WERI-Rb-1 (cell line): ENCODE results near the gene OR2M4.

Experiments
- DNase-seq: peaks from one replicate; pipeline ENCODE4 v3.0.0-alpha.2; 2020
- H3K27ac ChIP-seq: fragments of 250-450 bp; sonication (Bioruptor Pico); 2 replicates; pipeline ENCODE4 v1.5.1; 2020; ENCODE audit warnings: mild to moderate bottlenecking, moderate library complexity
- H3K27me3 ChIP-seq: fragments of 250-450 bp; sonication (Bioruptor Pico); 2 replicates; pipeline ENCODE4 v1.5.1; 2021; ENCODE audit warnings: mild to moderate bottlenecking, low read depth, moderate library complexity; ENCODE audit not compliant: insufficient read depth, severe bottlenecking
- H3K36me3 ChIP-seq: fragments of 250-450 bp; sonication (Bioruptor Pico); 2 replicates; pipeline ENCODE4 v1.5.1; 2020; ENCODE audit warnings: mild to moderate bottlenecking, moderate library complexity
- H3K4me3 ChIP-seq: 2 replicates; pipeline ENCODE4 v1.5.1; 2011; ENCODE audit warnings: low read depth, mild to moderate bottlenecking, control low read depth, low read length
- H3K9me3 ChIP-seq: fragments of 250-450 bp; sonication (Bioruptor Pico); 2 replicates; pipeline ENCODE4 v1.5.1; 2021; ENCODE audit warnings: mild to moderate bottlenecking, moderate library complexity; ENCODE audit not compliant: severe bottlenecking
- TF ChIP-seq, protein P1 (sequence below): IDR thresholded peaks from 2 replicates; pipeline ENCODE4 v1.5.1; 2011; ENCODE audit warnings: low read depth, mild to moderate bottlenecking, control low read depth, inconsistent platforms, low read length

Gene OR2M4, protein sequence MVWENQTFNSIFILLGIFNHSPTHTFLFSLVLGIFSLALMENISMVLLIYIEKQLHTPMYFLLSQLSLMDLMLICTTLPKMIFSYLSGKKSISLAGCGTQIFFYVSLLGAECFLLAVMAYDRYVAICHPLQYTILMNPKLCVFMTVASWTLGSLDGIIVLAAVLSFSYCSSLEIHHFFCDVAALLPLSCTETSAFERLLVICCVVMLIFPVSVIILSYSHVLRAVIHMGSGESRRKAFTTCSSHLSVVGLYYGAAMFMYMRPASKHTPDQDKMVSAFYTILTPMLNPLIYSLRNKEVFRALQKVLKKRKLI

DNA sequence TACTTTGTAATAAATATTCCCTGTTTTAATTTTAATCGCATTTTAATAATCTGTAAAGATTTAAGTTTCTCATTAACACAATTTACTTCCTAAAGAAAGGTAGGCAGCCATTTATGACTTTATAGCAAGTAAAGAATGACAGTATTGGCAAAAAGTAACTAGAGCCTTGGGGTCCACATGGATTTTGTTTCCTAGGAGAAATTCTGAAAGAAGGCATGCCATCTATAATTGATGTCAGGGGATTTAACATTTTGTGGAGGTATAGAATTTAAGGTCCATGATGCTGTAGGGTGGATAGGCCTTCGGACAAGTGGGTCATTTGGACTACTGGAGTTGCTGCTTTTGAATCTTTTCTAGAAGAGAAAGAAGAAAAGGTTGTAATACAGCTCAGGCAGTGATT is at the start of gene OR2M4:
Gene OR2M4, plus strand, starts transcription at position 301 of the 400 bp plus-strand sequence. CDS start 7,512 bp downstream, outside the sequence.
- H3K27ac ChIP-seq: no peak within 1 kb of the TSS
- H3K4me3 ChIP-seq: no peak within 1 kb of the TSS
- H3K27me3 ChIP-seq: peaks cover 68% of the 10 kb centered on the region
- TF ChIP-seq, protein P1, sequence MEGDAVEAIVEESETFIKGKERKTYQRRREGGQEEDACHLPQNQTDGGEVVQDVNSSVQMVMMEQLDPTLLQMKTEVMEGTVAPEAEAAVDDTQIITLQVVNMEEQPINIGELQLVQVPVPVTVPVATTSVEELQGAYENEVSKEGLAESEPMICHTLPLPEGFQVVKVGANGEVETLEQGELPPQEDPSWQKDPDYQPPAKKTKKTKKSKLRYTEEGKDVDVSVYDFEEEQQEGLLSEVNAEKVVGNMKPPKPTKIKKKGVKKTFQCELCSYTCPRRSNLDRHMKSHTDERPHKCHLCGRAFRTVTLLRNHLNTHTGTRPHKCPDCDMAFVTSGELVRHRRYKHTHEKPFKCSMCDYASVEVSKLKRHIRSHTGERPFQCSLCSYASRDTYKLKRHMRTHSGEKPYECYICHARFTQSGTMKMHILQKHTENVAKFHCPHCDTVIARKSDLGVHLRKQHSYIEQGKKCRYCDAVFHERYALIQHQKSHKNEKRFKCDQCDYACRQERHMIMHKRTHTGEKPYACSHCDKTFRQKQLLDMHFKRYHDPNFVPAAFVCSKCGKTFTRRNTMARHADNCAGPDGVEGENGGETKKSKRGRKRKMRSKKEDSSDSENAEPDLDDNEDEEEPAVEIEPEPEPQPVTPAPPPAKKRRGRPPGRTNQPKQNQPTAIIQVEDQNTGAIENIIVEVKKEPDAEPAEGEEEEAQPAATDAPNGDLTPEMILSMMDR: no peak
- no peaks in the 10 kb centered on the region for H3K9me3 ChIP-seq
- DNase-seq: no peak
- no peaks in the 10 kb centered on the region for H3K36me3 ChIP-seq

GRCh38 chr1:248183996-248184395 is 47.2 kb upstream of the OR2M4 start:
- Histone ChIP-seq H3K4me3 (no peak overlapping the region), H3K27me3 (peaks cover 60% of the 10 kb centered on the region), H3K36me3 (no peaks in the 10 kb centered on the region), H3K9me3 (no peaks in the 10 kb centered on the region), H3K27ac (no peak overlapping the region)
- TF ChIP-seq, protein P1: no peak
- DNase-seq: no peak

DNA sequence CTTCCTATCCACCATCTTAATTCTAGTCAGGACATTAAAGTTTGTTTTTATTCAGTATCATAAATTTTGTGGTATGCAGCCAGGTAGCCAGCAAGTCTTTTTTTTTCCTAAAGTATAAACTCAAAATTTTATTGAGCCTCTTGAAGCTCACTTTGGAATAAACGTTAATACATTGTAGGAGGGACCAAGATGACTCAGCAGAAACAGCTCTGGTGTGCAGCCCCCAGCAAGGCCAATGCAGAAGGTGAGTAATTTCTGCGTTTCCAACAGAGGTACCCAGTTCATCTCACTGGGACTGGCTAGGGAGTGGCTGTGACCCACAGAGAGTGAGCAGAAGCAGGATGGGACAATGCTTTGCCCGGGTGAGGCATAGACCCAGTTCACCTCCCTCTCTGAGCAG is 43.9 kb upstream of the OR2M4 start:
- Histone ChIP-seq H3K27ac (no peak overlapping the region), H3K27me3 (peaks cover 67% of the 10 kb centered on the region), H3K4me3 (no peak overlapping the region), H3K9me3 (no peaks in the 10 kb centered on the region), H3K36me3 (no peaks in the 10 kb centered on the region)
- TF ChIP-seq, protein P1: no peak
- no peak for DNase-seq

GRCh38 chr1:248189026-248189425 is 42.2 kb upstream of the OR2M4 start:
- peaks cover 72% of the 10 kb centered on the region for H3K27me3 ChIP-seq
- TF ChIP-seq, protein P1: no peak
- H3K4me3 ChIP-seq: no peak overlapping the region
- peaks cover 4% of the 10 kb centered on the region for H3K9me3 ChIP-seq
- DNase-seq: no peak
- H3K27ac ChIP-seq: no peak overlapping the region
- H3K36me3 ChIP-seq: no peaks in the 10 kb centered on the region

DNA sequence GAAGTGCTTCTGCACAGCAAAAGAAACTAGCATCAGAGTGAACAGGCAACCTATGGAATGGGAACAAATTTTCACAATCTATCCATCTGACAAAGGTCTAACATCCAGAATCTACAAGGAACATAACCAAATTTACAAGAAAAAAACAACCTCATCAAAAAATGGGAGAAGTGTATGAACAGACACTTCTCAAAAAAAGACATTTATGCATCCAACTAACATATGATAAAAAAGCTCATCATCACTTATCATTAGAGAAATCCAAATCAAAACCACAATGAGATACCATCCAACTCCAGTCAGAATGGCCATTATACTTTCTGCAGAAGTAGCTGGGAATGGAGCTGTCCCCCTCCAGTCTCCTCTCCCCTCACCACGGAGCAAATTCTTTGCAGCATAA is 37.1 kb upstream of the OR2M4 start:
- Histone ChIP-seq H3K4me3 (no peak overlapping the region), H3K36me3 (no peaks in the 10 kb centered on the region), H3K27ac (no peak overlapping the region), H3K27me3 (peaks cover 48% of the 10 kb centered on the region), H3K9me3 (peaks cover 4% of the 10 kb centered on the region)
- TF ChIP-seq, protein P1: no peak
- no peak for DNase-seq

GRCh38 chr1:248196965-248197364 is 34.3 kb upstream of the OR2M4 start, which contains the start of gene OR2M3:
TSS of gene OR2M3 (plus strand) at chr1:248197265. CDS start at chr1:248203068, 5,803 bp downstream.
- Histone ChIP-seq H3K9me3 (peaks cover 4% of the 10 kb centered on the region), H3K27ac (no peak within 1 kb of the TSS), H3K27me3 (peaks cover 37% of the 10 kb centered on the region), H3K4me3 (no peak within 1 kb of the TSS), H3K36me3 (no peaks in the 10 kb centered on the region)
- DNase-seq: no peak
- TF ChIP-seq, protein P1: no peak
